HEK293 (cell line): Measurements from ENCODE around the gene COL4A1.
A peak's percentile ranks its signal among the peaks of the same experiment; 100 is the strongest.

Experiments used
- CTCF ChIA-PET: fragments of 350-600 bp; formaldehyde crosslinking; extraction: SDS; loops from one replicate; lab custom pipeline; 2021; ENCODE audit warnings: antibody characterized with exemption; lab: Yijun Ruan, JAX
- POLR2A ChIA-PET: fragments of 300-600 bp; formaldehyde crosslinking; extraction: SDS; loops from one replicate; lab custom pipeline; 2020; ENCODE audit warnings: antibody characterized with exemption, inconsistent platforms; lab: Yijun Ruan, JAX
- H3K27ac ChIP-seq: fragments of 200-500 bp; sonication (Bioruptor generic); 2 replicates; pipeline ENCODE4 v1.5.1; 2014; ENCODE audit warnings: low read depth, low read length, control low read depth, inconsistent platforms; ENCODE audit errors: extremely low read depth
- H3K36me3 ChIP-seq, 2 experiments: fragments of 200-500 bp in 1 of 2; sonication (Bioruptor generic) in 1 of 2; 1 replicate in 1 of 2; 2 replicates in 1 of 2; pipeline ENCODE4 v1.5.1; 2014 to 2017; ENCODE audit warnings: inconsistent platforms in 2 of 2, low read length in 2 of 2; ENCODE audit not compliant: control insufficient read depth in 2 of 2, insufficient read depth in 1 of 2
- H3K4me1 ChIP-seq: fragments of 200-500 bp; sonication (Bioruptor generic); 2 replicates; pipeline ENCODE4 v1.5.1; 2014; ENCODE audit warnings: mild to moderate bottlenecking, low read length, inconsistent platforms; ENCODE audit not compliant: control insufficient read depth, insufficient read depth
- H3K4me3 ChIP-seq: 2 replicates; pipeline ENCODE4 v1.5.1; 2011; ENCODE audit warnings: low read depth, mild to moderate bottlenecking, control low read depth, low read length, moderate library complexity
- H3K9me3 ChIP-seq: fragments of 200-500 bp; sonication (Bioruptor generic); 2 replicates; pipeline ENCODE4 v1.5.1; 2014; ENCODE audit warnings: low read depth, low read length, inconsistent platforms; ENCODE audit not compliant: control insufficient read depth, insufficient read depth
- IKZF3 ChIP-seq: fragments of 450-650 bp; IDR thresholded peaks from 2 replicates; pipeline ENCODE4 v1.5.0; 2018; ENCODE audit warnings: missing biosample characterization, mild to moderate bottlenecking, missing genetic modification characterization, moderate library complexity
- MEIS1 ChIP-seq: sonication (generic); formaldehyde crosslinking; IDR thresholded peaks from 2 replicates; pipeline ENCODE4 v1.8.1; 2022; ENCODE audit warnings: missing genetic modification reagents, mild to moderate bottlenecking, borderline replicate concordance
- PRDM1 ChIP-seq: fragments of 450-650 bp; formaldehyde crosslinking; IDR thresholded peaks from 2 replicates; pipeline ENCODE4; 2016; ENCODE audit warnings: missing biosample characterization, missing genetic modification characterization
- SETDB1 ChIP-seq: IDR thresholded peaks from one replicate; pipeline ENCODE4 v1.6.1; 2017; ENCODE audit warnings: mild to moderate bottlenecking, low read length, moderate library complexity, mixed read lengths; ENCODE audit not compliant: insufficient read length
- SP2 ChIP-seq: fragments of 450-650 bp; formaldehyde crosslinking; IDR thresholded peaks from 2 replicates; pipeline ENCODE4 v1.5.1; 2016; ENCODE audit warnings: missing biosample characterization, missing genetic modification characterization
- WT1 ChIP-seq: fragments of 450-650 bp; formaldehyde crosslinking; IDR thresholded peaks from 2 replicates; pipeline ENCODE4 v1.5.1; 2016; ENCODE audit warnings: missing biosample characterization, missing genetic modification characterization
- ZFP3 ChIP-seq: fragments of 450-650 bp; formaldehyde crosslinking; IDR thresholded peaks from 2 replicates; pipeline ENCODE4 v1.5.1; 2016; ENCODE audit warnings: low read depth, missing biosample characterization, missing genetic modification characterization
- ZNF202 ChIP-seq: fragments of 450-650 bp; formaldehyde crosslinking; IDR thresholded peaks from 2 replicates; pipeline ENCODE4 v1.5.1; 2016; ENCODE audit warnings: missing biosample characterization, missing genetic modification characterization, borderline replicate concordance
- ZNF214 ChIP-seq: fragments of 450-650 bp; formaldehyde crosslinking; IDR thresholded peaks from 2 replicates; pipeline ENCODE4 v1.5.1; 2017; ENCODE audit warnings: missing biosample characterization, mild to moderate bottlenecking, missing genetic modification characterization, borderline replicate concordance
- ZNF302 ChIP-seq: fragments of 450-650 bp; formaldehyde crosslinking; IDR thresholded peaks from 2 replicates; pipeline ENCODE4 v1.5.1; 2016; ENCODE audit warnings: missing biosample characterization, missing genetic modification characterization, low read depth
- ZNF324 ChIP-seq: fragments of 450-650 bp; formaldehyde crosslinking; IDR thresholded peaks from 2 replicates; pipeline ENCODE4 v1.5.1; 2016; ENCODE audit warnings: missing biosample characterization, missing genetic modification characterization
- ZNF37A ChIP-seq: fragments of 450-650 bp; IDR thresholded peaks from 2 replicates; pipeline ENCODE4 v1.5.1; 2018; ENCODE audit warnings: missing biosample characterization, missing genetic modification characterization
- ZNF404 ChIP-seq: fragments of 450-650 bp; formaldehyde crosslinking; IDR thresholded peaks from 2 replicates; pipeline ENCODE4 v1.5.1; 2017; ENCODE audit warnings: missing biosample characterization, missing genetic modification characterization
- ZNF555 ChIP-seq: fragments of 450-650 bp; formaldehyde crosslinking; conservative IDR thresholded peaks from 2 replicates; pipeline ENCODE4 v1.5.1; 2017; ENCODE audit warnings: missing biosample characterization, mild to moderate bottlenecking, missing genetic modification characterization, inconsistent platforms
- ZNF571 ChIP-seq: fragments of 450-650 bp; formaldehyde crosslinking; IDR thresholded peaks from 2 replicates; pipeline ENCODE4 v1.5.0; 2017; ENCODE audit warnings: missing biosample characterization, missing genetic modification characterization
- ZNF626 ChIP-seq: fragments of 450-650 bp; sonication (Bioruptor Pico); formaldehyde crosslinking; IDR thresholded peaks from 2 replicates; pipeline ENCODE4 v1.5.1; 2018; ENCODE audit warnings: missing biosample characterization, missing genetic modification characterization, inconsistent platforms
- ZNF629 ChIP-seq: fragments of 450-650 bp; formaldehyde crosslinking; IDR thresholded peaks from 2 replicates; pipeline ENCODE4 v1.5.1; 2017; ENCODE audit warnings: missing biosample characterization, missing genetic modification characterization
- ZNF777 ChIP-seq: fragments of 450-650 bp; formaldehyde crosslinking; IDR thresholded peaks from 2 replicates; pipeline ENCODE4 v1.5.1; 2017; ENCODE audit warnings: missing biosample characterization, missing genetic modification characterization, borderline replicate concordance
- ZNF785 ChIP-seq: fragments of 450-650 bp; formaldehyde crosslinking; IDR thresholded peaks from 2 replicates; pipeline ENCODE4 v1.5.1; 2016; ENCODE audit warnings: missing biosample characterization, missing genetic modification characterization
- TF ChIP-seq, protein P1 (sequence below): fragments of 450-650 bp; formaldehyde crosslinking; IDR thresholded peaks from 2 replicates; pipeline ENCODE4 v1.5.0; 2017; ENCODE audit warnings: missing biosample characterization, missing genetic modification characterization, borderline replicate concordance
- TF ChIP-seq, protein P2 (sequence below): fragments of 450-650 bp; formaldehyde crosslinking; IDR thresholded peaks from 2 replicates; pipeline ENCODE4 v1.5.1; 2016; ENCODE audit warnings: missing biosample characterization, missing genetic modification characterization

The COL4A1 gene

DNA sequence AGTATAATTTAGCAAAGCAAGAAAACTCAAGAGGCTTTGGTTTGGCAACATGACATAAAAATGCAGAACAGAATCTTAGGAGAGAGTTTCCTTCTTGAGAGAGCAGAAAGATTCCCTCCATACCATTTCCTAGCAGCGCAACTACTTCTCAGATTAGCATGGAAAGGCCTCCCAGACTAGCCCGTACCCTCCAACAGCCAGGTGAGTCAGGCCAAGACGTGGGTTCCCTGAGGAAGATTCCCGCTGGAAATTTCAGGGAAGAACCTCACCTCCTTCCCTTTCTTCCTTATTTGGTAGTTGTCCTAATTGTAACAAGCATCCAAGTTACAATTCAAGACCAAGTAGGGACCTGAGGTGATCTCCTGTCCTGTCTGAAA lies 12.4 kb upstream of the COL4A1 start:
- POLR2A ChIA-PET: interaction anchor here (0.8 to 1.0 kb wide), 3 partner anchors 9 to 28 kb away, joined by 3 to 7 read pairs (median 3); partner anchors contain the start of genes COL4A1 and COL4A2
- Histone ChIP-seq H3K27ac (no peak overlapping the region), H3K4me3 (no peak overlapping the region), H3K36me3 (peaks cover 5 to 12% of the 10 kb centered on the region in 2 experiments; a peak in 2 of 3 replicates), H3K4me1 (peaks cover 12% of the 10 kb centered on the region; the same call in 1 of the 2 replicates)
- CTCF ChIA-PET: interaction anchor here (0.9 kb wide), 2 partner anchors 35 to 72 kb away, joined by 3 read pairs; no protein-coding TSS in a partner anchor
- TF ChIP-seq ZNF785 (tag by site-specific recombination): no peak
- peak; percentile 22; the same call in 1 of the 2 replicates for TF ChIP-seq IKZF3 (tag by site-specific recombination)
- TF ChIP-seq WT1: no peak
- TF ChIP-seq, all 188 proteins: peak for 1
- H3K9me3 ChIP-seq: no peaks in the 10 kb centered on the region

DNA sequence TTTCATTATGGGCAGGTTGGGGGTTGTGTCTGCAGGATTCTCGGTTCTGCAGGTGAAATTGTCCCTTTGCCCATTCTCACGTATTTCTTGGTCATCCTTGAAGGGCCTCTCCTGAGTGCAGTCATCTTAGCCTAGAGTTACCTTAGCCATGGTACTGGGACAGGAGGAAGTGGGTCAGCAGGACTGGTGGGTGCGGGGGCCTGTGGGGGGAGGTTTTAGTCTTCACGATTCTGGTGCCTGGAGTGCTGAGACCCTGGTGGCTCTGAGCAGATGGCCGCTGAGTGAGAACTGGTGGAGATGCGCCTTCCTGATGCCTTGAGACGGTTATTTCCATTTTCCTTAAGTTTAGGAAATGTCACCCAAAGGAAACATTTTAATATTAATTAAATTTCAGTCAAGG lies 12.0 kb upstream of the COL4A1 start:
- peaks cover 5 to 12% of the 10 kb centered on the region in 2 experiments; a peak in 2 of 3 replicates for H3K36me3 ChIP-seq
- TF ChIP-seq SP2 (tag by site-specific recombination): no peak
- no peak for TF ChIP-seq ZNF626
- TF ChIP-seq ZNF37A (tag by site-specific recombination): no peak
- no peak for TF ChIP-seq SETDB1
- TF ChIP-seq, protein P1, sequence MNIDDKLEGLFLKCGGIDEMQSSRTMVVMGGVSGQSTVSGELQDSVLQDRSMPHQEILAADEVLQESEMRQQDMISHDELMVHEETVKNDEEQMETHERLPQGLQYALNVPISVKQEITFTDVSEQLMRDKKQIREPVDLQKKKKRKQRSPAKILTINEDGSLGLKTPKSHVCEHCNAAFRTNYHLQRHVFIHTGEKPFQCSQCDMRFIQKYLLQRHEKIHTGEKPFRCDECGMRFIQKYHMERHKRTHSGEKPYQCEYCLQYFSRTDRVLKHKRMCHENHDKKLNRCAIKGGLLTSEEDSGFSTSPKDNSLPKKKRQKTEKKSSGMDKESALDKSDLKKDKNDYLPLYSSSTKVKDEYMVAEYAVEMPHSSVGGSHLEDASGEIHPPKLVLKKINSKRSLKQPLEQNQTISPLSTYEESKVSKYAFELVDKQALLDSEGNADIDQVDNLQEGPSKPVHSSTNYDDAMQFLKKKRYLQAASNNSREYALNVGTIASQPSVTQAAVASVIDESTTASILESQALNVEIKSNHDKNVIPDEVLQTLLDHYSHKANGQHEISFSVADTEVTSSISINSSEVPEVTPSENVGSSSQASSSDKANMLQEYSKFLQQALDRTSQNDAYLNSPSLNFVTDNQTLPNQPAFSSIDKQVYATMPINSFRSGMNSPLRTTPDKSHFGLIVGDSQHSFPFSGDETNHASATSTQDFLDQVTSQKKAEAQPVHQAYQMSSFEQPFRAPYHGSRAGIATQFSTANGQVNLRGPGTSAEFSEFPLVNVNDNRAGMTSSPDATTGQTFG (tag by site-specific recombination): no peak
- TF ChIP-seq ZNF214 (tag by site-specific recombination): no peak
- no peak for TF ChIP-seq ZFP3
- TF ChIP-seq ZNF324 (tag by site-specific recombination): no peak
- TF ChIP-seq ZNF202 (tag by site-specific recombination): no peak
- no peak for TF ChIP-seq ZNF404 (tag by site-specific recombination)
- no peak for TF ChIP-seq MEIS1
- TF ChIP-seq ZNF555 (tag by site-specific recombination): no peak
- TF ChIP-seq PRDM1 (tag by site-specific recombination): no peak
- no peak for TF ChIP-seq ZNF302
- TF ChIP-seq ZNF777: no peak
- TF ChIP-seq ZNF785 (tag by site-specific recombination): no peak
- no peak for TF ChIP-seq ZNF629
- TF ChIP-seq, all 188 proteins: peak for 0
- Histone ChIP-seq H3K4me1 (peaks cover 12% of the 10 kb centered on the region; the same call in 1 of the 2 replicates), H3K27ac (no peak overlapping the region), H3K9me3 (no peaks in the 10 kb centered on the region), H3K4me3 (no peak overlapping the region)
- POLR2A ChIA-PET: no interaction called here
- CTCF ChIA-PET: interaction anchor here (0.9 kb wide), 1 partner anchor 34 kb away, joined by 3 read pairs; no protein-coding TSS in a partner anchor

DNA sequence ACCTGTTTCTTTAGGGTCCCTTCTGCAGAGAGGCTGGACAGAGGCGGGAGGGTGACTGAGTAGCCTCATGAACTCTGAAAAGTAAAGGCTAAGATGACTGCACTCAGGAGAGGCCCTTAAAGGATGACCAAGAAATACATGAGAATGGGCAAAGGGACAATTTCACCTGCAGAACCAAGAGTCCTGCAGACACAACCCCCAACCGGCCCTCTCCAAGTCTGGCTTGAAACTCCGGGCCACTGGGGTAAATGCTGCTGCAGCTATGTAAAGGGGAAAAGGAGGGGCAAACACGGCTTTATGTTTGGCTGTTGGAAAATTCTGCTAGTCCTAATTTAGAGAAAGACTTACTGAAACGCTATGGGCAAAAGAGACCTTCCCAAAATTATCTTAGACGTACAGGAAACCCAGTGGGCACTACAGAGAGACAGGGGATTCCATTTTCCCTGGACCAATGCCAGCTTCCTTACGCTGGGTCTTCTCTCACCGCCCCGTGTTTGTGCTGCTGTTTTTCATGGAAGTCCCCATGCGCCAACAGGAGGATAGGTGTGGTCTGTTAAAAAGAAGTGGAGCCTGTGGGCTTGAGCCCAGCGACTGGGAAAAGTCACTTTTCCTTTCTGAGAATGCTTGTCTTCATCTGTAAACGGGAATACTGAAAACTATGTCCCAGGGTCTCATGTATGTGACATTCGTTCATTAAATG lies 10.7 kb upstream of the COL4A1 start:
- TF ChIP-seq ZNF571 (tag by site-specific recombination): no peak
- TF ChIP-seq, protein P2, sequence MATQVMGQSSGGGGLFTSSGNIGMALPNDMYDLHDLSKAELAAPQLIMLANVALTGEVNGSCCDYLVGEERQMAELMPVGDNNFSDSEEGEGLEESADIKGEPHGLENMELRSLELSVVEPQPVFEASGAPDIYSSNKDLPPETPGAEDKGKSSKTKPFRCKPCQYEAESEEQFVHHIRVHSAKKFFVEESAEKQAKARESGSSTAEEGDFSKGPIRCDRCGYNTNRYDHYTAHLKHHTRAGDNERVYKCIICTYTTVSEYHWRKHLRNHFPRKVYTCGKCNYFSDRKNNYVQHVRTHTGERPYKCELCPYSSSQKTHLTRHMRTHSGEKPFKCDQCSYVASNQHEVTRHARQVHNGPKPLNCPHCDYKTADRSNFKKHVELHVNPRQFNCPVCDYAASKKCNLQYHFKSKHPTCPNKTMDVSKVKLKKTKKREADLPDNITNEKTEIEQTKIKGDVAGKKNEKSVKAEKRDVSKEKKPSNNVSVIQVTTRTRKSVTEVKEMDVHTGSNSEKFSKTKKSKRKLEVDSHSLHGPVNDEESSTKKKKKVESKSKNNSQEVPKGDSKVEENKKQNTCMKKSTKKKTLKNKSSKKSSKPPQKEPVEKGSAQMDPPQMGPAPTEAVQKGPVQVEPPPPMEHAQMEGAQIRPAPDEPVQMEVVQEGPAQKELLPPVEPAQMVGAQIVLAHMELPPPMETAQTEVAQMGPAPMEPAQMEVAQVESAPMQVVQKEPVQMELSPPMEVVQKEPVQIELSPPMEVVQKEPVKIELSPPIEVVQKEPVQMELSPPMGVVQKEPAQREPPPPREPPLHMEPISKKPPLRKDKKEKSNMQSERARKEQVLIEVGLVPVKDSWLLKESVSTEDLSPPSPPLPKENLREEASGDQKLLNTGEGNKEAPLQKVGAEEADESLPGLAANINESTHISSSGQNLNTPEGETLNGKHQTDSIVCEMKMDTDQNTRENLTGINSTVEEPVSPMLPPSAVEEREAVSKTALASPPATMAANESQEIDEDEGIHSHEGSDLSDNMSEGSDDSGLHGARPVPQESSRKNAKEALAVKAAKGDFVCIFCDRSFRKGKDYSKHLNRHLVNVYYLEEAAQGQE (tag by site-specific recombination): 0 out of 2 replicates have a peak, but pooled peaks have one; percentile 31
- TF ChIP-seq, all 188 proteins: peak for 1
- ChIA-PET POLR2A (no interaction called here), CTCF (no interaction called here)
- peaks cover 5 to 12% of the 10 kb centered on the region in 2 experiments; a peak in 2 of 3 replicates for H3K36me3 ChIP-seq
- H3K4me1 ChIP-seq: peaks cover 12% of the 10 kb centered on the region
- no peak overlapping the region for H3K27ac ChIP-seq
- no peak overlapping the region for H3K4me3 ChIP-seq
- no peaks in the 10 kb centered on the region for H3K9me3 ChIP-seq
